Fibroblast of skin of back (primary cell): ENCODE measurements around the gene PRKCA.
"Not testable (repeated sequence)": the region's sequence is repeated elsewhere in the genome, so short reads cannot be mapped to it uniquely, and the experiment has no call there.

Source experiments
- DNase-seq: peaks from one replicate; pipeline ENCODE4 v3.0.0-alpha.2; 2013

Gene PRKCA

GRCh38 chr17:66326476-66327047 lies 24.1 kb downstream of the PRKCA start:
- DNase-seq: no peak

- no peak for DNase-seq
Measured at GRCh38 chr17:66330646-66331037, 28.2 kb downstream of the PRKCA start.

- no peak for DNase-seq
Measured at GRCh38 chr17:66331038-66331816, 28.8 kb downstream of the PRKCA start.

GRCh38 chr17:66335797-66336196 lies 33.4 kb downstream of the PRKCA start:
- DNase-seq: no peak

GRCh38 chr17:66337268-66337667 lies 34.9 kb downstream of the PRKCA start:
- DNase-seq: no peak

- no peak for DNase-seq
Measured at GRCh38 chr17:66337866-66338485, 35.6 kb downstream of the PRKCA start.

GRCh38 chr17:66338937-66339336 lies 36.5 kb downstream of the PRKCA start:
- no peak for DNase-seq

- no peak for DNase-seq
Measured at GRCh38 chr17:66339561-66339960, 37.1 kb downstream of the PRKCA start.

GRCh38 chr17:66340720-66341119 lies 38.3 kb downstream of the PRKCA start:
- DNase-seq: no peak

GRCh38 chr17:66341462-66341861 lies 39.0 kb downstream of the PRKCA start:
- DNase-seq: no peak

- not testable (repeated sequence) for DNase-seq
Measured at GRCh38 chr17:66342263-66342662, 39.9 kb downstream of the PRKCA start.

GRCh38 chr17:66343531-66344078 lies 41.2 kb downstream of the PRKCA start:
- DNase-seq: no peak

- DNase-seq: no peak
Measured at GRCh38 chr17:66344473-66344872, 42.1 kb downstream of the PRKCA start.

GRCh38 chr17:66345264-66345663 lies 42.9 kb downstream of the PRKCA start:
- DNase-seq: no peak

- not testable (repeated sequence) for DNase-seq
Measured at GRCh38 chr17:66345949-66346638, 43.7 kb downstream of the PRKCA start.

- DNase-seq: peak; percentile 79
Measured at GRCh38 chr17:66347661-66348514, 45.5 kb downstream of the PRKCA start.

GRCh38 chr17:66348584-66349165 lies 46.3 kb downstream of the PRKCA start:
- peak; percentile 76 for DNase-seq

GRCh38 chr17:66349521-66350254 lies 47.3 kb downstream of the PRKCA start:
- DNase-seq: no peak

GRCh38 chr17:66350576-66350975 lies 48.2 kb downstream of the PRKCA start:
- DNase-seq: not testable (repeated sequence)

GRCh38 chr17:66351033-66351432 lies 48.6 kb downstream of the PRKCA start:
- DNase-seq: no peak

- no peak for DNase-seq
Measured at GRCh38 chr17:66351701-66352100, 49.3 kb downstream of the PRKCA start.
